K562 (cell line): ENCODE results near the gene GALK2. TPM values are rescaled to one million over a fixed set of nuclear protein-coding genes. Genes with fewer than 3 reads are reported as not detected.

Experiments used
- ATAC-seq: fragments of 200-7000 bp; cut with Tn5 transposase; 3 replicates; pipeline ENCODE4 v1.9.1; 2020; ENCODE audit warnings: moderate library complexity
- BruUV-seq: library from RNA; stranded (reverse); fragments of 400-500 nt; replicated peaks from 2 replicates; lab custom pipeline; 2021; lab: Mats Ljungman, UMichigan
- CTCF ChIA-PET: fragments of 300-600 bp; formaldehyde crosslinking; extraction: SDS; loops from one replicate; lab custom pipeline; 2021; ENCODE audit warnings: low intra/inter-chr PET ratio; lab: Yijun Ruan, JAX
- POLR2A ChIA-PET: fragments of 300-600, 350-650 bp; sonication (Branson Sonifier 250); formaldehyde crosslinking; extraction: SDS; loops from one replicate; lab custom pipeline; 2021; ENCODE audit warnings: antibody characterized with exemption, inconsistent platforms; lab: Yijun Ruan, JAX
- DNase-seq, 4 experiments: peaks; one replicate each; pipeline versions ENCODE4 v3.0.0 to v3.0.0-alpha.2; 2011 to 2018; ENCODE audit warnings: low spot score in 3 of 4, mixed read lengths in 3 of 4; ENCODE audit errors: extremely low read depth in 1 of 4
- FAIRE-seq: peaks from 2 replicates; lab custom pipeline; 2011; peaks lifted over from hg19 to GRCh38; lab: Jason Lieb, UNC
- H2AFZ ChIP-seq: 2 replicates; pipeline ENCODE4 v1.6.0; 2011; ENCODE audit warnings: low read depth, low read length, control low read depth, inconsistent platforms
- H3K27ac ChIP-seq: fragments of 200-600 bp; 3 replicates; pipeline ENCODE4 v1.8.0; 2011; ENCODE audit warnings: low read depth, mild to moderate bottlenecking, control low read depth, inconsistent platforms, low read length, moderate library complexity, mixed read lengths; ENCODE audit errors: extremely low read depth
- H3K27me3 ChIP-seq, 2 experiments: fragments of 300-600 bp in 1 of 2; 2 replicates in 1 of 2; 3 replicates in 1 of 2; pipeline versions ENCODE4 v1.6.0 to v1.8.0; 2011; ENCODE audit warnings: inconsistent platforms in 2 of 2, low read length in 2 of 2, mild to moderate bottlenecking in 1 of 2, mixed read lengths in 1 of 2, moderate library complexity in 1 of 2; ENCODE audit not compliant: control insufficient read depth in 2 of 2, insufficient read depth in 2 of 2
- H3K36me3 ChIP-seq: fragments of 300-600 bp; 3 replicates; pipeline ENCODE4 v1.8.0; 2011; ENCODE audit warnings: mild to moderate bottlenecking, low read length, inconsistent platforms; ENCODE audit not compliant: control insufficient read depth, insufficient read depth
- H3K4me1 ChIP-seq, 2 experiments: fragments of 200-600 bp in 1 of 2; replicated peaks in 1 of 2; 2 replicates in 1 of 2; 3 replicates in 1 of 2; pipeline versions ENCODE4 v1.5.1 to v1.8.0; 2011; ENCODE audit warnings: inconsistent platforms in 2 of 2, low read length in 2 of 2, mild to moderate bottlenecking in 1 of 2, mixed read lengths in 1 of 2, moderate library complexity in 1 of 2; ENCODE audit not compliant: control insufficient read depth in 2 of 2, insufficient read depth in 2 of 2
- H3K4me2 ChIP-seq: 2 replicates; pipeline ENCODE4 v1.6.1; 2011; ENCODE audit warnings: low read length, control low read depth, inconsistent platforms, mixed read lengths; ENCODE audit not compliant: insufficient read depth
- H3K4me3 ChIP-seq: fragments of 200-600 bp; sonication (generic), shearing (Covaris generic); 2 replicates; pipeline ENCODE4 v1.5.1; 2016; ENCODE audit warnings: control low read depth, inconsistent platforms
- H3K79me2 ChIP-seq: fragments of 200-600 bp; 3 replicates; pipeline ENCODE4 v1.8.0; 2011; ENCODE audit warnings: low read length, inconsistent platforms; ENCODE audit not compliant: control insufficient read depth, insufficient read depth
- H3K9ac ChIP-seq, 2 experiments: 2 replicates each; pipeline versions ENCODE4 v1.6.0 to v1.6.1; 2011; ENCODE audit warnings: low read depth in 2 of 2, low read length in 2 of 2, control low read depth in 1 of 2, inconsistent platforms in 1 of 2, mild to moderate bottlenecking in 1 of 2, mixed read lengths in 1 of 2; ENCODE audit not compliant: insufficient read depth in 1 of 2
- H3K9me1 ChIP-seq: one replicate; pipeline ENCODE4 v1.6.0; 2011; ENCODE audit warnings: inconsistent platforms, mild to moderate bottlenecking, low read length, moderate library complexity; ENCODE audit not compliant: control insufficient read depth, insufficient read depth
- H3K9me3 ChIP-seq: replicated peaks from 2 replicates; pipeline ENCODE4 v1.5.1; 2011; ENCODE audit warnings: low read depth, low read length, inconsistent platforms; ENCODE audit not compliant: control insufficient read depth, insufficient read depth
- H4K20me1 ChIP-seq: replicated peaks from 2 replicates; pipeline ENCODE4 v1.6.1; 2011; ENCODE audit warnings: low read length, inconsistent platforms, mixed read lengths; ENCODE audit not compliant: control insufficient read depth, insufficient read depth
- EGR1 ChIP-seq: fragments of 450-650 bp; conservative IDR thresholded peaks from 2 replicates; pipeline ENCODE4 v1.6.1; 2017; ENCODE audit warnings: mild to moderate bottlenecking
- WGBS: fragments of 100-300 bp; shearing (Covaris generic); methylation state at CpG from one replicate; pipeline ENCODE4 v1.1.6; 2016; ENCODE audit warnings: low coverage, mixed read lengths; ENCODE audit not compliant: insufficient coverage; ENCODE audit errors: missing lambda C conversion rate; 5-methylcytosine and 5-hydroxymethylcytosine counted together
- in situ Hi-C: fragments of 300-500 bp; cut with MboI; formaldehyde crosslinking; loops from 4 replicates; pipeline ENCODE4 v1.15.0; 2018; ENCODE audit warnings: inconsistent platforms, mixed read lengths
- intact Hi-C: fragments of 100-400 bp; cut with micrococcal nuclease; formaldehyde crosslinking; loops from 2 replicates; pipeline ENCODE4 v1.14.2; 2022
- polyA plus RNA-seq, 8 experiments: library from polyadenylated mRNA; depleted of rRNA in 4 of 8; stranded (reverse) in 5 of 8; unstranded in 3 of 8; fragments of >200 nt; fragmentation: Nextera tagmentation in 2 of 8; fragmentation: Illumina TruSeq in 1 of 8; extraction: Ambion mirVana in 2 of 8; extraction: Trizol in 1 of 8; gene quantifications; 2 replicates each; pipeline versions ENCODE4 v1.2.1 to v1.2.3, GENCODE V29; 2011 to 2014; ENCODE audit warnings: inconsistent platforms in 1 of 8, missing spikeins in 1 of 8
- total RNA-seq, 7 experiments: library from RNA; depleted of rRNA in 6 of 7; stranded (reverse); fragments of >200 nt in 6 of 7; fragmentation: Illumina TruSeq in 2 of 7; extraction: Trizol in 2 of 7; gene quantifications; 2 replicates each; pipeline versions ENCODE4 v1.2.1 to v1.2.3, GENCODE V29; 2011 to 2021; ENCODE audit warnings: low replicate concordance in 1 of 7
- TF ChIP-seq, protein P1 (sequence below): fragments of 250-450 bp; sonication (Bioruptor Pico); IDR thresholded peaks from 2 replicates; pipeline ENCODE4 v1.5.0; 2021; ENCODE audit warnings: mild to moderate bottlenecking, moderate library complexity
- TF ChIP-seq, protein P2 (sequence below): fragments of 250-450 bp; sonication (Bioruptor Pico); IDR thresholded peaks from 2 replicates; pipeline ENCODE4 v1.8.0; 2021; ENCODE audit warnings: mild to moderate bottlenecking, moderate library complexity
- TF ChIP-seq, protein P3 (sequence below): fragments of 250-450 bp; sonication (Bioruptor Pico); IDR thresholded peaks from 2 replicates; pipeline ENCODE4 v1.8.0; 2022; ENCODE audit warnings: moderate library complexity, mild to moderate bottlenecking, inconsistent platforms

GALK2 gene
- total and polyA plus RNA-seq, 9 of the 15 experiments (the other 6 are each of a cell fraction or from before 2014, with no cell fraction given), result 32.8 to 82.0 (median 54.4) TPM

DNA sequence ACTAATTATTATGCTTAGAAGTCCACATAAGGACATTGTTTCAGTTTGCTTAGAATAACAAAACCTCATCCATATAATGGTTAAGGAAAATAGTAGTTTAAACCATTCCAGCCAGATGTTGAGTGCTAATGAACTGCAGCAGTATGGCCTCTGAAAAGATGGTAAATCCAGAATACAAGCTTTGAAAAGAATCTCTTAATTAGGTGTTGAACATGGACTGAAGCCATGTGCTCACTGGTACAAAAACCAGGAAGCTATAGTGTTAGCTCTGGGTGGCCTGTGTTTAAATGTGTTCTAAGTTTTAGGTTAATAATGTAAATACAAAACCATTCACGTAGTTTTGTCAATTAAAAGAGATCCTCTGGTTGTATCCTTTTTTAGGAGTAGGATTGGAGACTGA lies 78.2 kb downstream of the GALK2 start:
- Histone ChIP-seq H3K4me3 (no peak overlapping the region), H3K9me3 (no peaks in the 10 kb centered on the region), H4K20me1 (no peaks in the 10 kb centered on the region), H3K4me2 (no peak overlapping the region), H3K4me1 (no peaks in the 10 kb centered on the region; a peak in 1 of 5 replicates), H3K9ac (no peak overlapping the region), H3K36me3 (peaks cover 38% of the 10 kb centered on the region; the same call in 2 of the 3 replicates), H3K27ac (no peak overlapping the region), H3K79me2 (no peaks in the 10 kb centered on the region), H2AFZ (no peak overlapping the region), H3K27me3 (no peaks in the 10 kb centered on the region), H3K9me1 (no peaks in the 10 kb centered on the region)
- WGBS, result 83% methylated on average over 1 of the region's 1 CpG
- ChIA-PET CTCF (no interaction called here), POLR2A (no interaction called here)
- intact Hi-C loops, result no loop called here
- DNase-seq, result no peak
- no peak for ATAC-seq
- no peak for FAIRE-seq
- in situ Hi-C loops, result no loop called here
- no TSS peak for BruUV-seq
- TF ChIP-seq, protein P1, sequence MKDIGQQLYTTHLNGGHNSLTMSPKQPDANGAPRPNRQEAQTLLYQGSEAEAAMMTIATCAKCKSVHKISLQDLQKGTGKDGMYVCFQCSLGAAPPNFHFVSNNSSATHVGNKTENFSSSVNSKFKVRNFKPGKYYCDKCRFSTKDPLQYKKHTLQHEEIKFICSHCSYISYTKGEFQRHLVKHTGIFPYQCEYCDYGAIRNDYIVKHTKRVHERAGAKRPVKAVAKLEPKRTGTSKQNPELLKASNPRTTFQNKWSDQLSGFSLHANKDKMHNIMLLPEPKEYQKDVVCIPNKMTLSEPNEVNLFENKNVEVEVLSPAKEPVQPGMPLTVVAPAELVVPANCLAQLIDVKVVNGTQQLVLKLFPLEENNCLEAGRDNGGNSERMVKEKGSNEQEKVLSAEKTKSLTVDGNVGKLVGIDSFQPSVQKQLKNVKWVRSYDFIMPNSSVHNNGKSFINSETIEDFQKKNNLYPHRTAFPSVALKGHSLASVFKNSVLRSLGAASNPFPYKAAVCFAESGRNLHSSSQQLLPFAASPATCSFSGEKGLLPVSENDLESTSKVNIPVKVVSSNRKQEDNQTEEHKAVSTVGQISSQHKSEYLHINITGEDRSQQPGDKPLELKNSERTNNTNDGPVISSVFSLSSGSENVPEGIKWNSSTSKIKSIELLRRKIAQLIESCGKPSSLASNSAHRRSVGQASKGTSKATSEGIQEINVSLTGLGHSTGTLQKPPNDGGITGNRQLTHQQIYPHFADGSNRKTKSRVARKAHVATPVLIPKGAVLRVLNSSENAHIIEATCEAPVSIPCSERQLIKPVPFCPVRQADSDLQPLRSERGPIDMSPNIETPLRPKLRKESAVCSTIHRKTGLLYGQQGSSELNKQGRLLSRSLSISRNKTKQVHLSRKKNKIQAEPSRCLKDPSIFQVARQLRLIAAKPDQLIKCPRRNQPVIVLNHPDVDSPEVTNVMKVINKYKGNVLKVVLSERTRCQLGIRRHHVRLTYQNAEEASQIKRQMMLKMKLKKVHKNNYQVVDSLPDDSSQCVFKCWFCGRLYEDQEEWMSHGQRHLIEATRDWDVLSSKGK, result no peak
- TF ChIP-seq, protein P2, sequence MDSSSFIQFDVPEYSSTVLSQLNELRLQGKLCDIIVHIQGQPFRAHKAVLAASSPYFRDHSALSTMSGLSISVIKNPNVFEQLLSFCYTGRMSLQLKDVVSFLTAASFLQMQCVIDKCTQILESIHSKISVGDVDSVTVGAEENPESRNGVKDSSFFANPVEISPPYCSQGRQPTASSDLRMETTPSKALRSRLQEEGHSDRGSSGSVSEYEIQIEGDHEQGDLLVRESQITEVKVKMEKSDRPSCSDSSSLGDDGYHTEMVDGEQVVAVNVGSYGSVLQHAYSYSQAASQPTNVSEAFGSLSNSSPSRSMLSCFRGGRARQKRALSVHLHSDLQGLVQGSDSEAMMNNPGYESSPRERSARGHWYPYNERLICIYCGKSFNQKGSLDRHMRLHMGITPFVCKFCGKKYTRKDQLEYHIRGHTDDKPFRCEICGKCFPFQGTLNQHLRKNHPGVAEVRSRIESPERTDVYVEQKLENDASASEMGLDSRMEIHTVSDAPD (CRISPR knock-in tag), result no peak
- TF ChIP-seq EGR1, result no peak
- TF ChIP-seq, protein P3, sequence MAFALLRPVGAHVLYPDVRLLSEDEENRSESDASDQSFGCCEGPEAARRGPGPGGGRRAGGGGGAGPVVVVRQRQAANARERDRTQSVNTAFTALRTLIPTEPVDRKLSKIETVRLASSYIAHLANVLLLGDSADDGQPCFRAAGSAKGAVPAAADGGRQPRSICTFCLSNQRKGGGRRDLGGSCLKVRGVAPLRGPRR (CRISPR knock-in tag), result no peak
